HG03196 (cell line): ENCODE results near the gene CADPS2.
"Not testable (repeated sequence)": the region's sequence is repeated elsewhere in the genome, so short reads cannot be mapped to it uniquely, and the experiment has no call there.

Experiments used
- ATAC-seq: cut with Tn5 transposase; IDR thresholded peaks from one replicate; pipeline ENCODE4 v1.9.1; 2021; ENCODE audit not compliant: unreplicated experiment

CADPS2 gene

GRCh38 chr7:122676466-122676865, 209.8 kb downstream of the CADPS2 start:
- ATAC-seq: no peak

GRCh38 chr7:122675621-122676020, 210.6 kb downstream of the CADPS2 start:
- no peak for ATAC-seq

- ATAC-seq: no peak
Observed at GRCh38 chr7:122675011-122675410, 211.2 kb downstream of the CADPS2 start.

DNA sequence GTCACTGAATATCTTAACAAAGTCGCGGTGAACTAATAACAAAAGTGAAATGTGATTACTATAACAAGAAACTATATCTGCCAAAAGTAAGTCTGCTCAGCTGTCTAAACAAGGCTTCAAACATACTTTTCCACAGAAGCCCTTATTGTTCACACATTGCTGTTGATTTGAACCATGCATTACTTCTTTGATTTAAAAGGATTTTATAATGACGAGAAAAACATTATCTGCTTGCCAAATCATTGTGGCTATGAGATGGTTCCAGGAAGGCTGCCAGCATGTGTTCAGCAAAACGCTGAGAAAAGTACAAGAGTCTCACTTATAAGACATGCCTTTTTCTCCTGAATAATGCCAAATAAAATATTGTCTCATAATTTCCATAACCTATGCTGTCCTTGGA, 211.8 kb downstream of the CADPS2 start:
- ATAC-seq: no peak

- no peak for ATAC-seq
Observed at GRCh38 chr7:122673951-122674350, 212.3 kb downstream of the CADPS2 start.

DNA sequence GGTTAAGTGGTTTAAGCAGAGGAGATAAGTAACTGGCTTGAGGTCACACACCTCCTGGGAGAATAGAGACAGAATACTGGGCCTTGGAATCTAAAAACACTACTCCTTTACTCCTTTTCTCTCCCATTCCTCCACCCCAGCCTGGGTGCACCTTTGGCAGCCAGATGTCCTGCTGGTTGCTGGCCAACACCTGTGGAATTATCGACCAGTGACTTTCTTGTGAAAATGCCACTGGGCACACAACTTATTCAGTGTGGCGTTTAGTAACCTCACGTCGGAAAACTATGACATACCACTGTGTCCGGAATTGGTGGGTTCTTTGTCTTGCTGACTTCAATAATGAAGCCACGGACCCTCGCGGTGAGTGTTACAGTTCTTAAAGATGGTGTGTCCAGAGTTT, 213.7 kb downstream of the CADPS2 start:
- no peak for ATAC-seq

GRCh38 chr7:122663733-122664132, 222.5 kb downstream of the CADPS2 start:
- ATAC-seq: no peak

DNA sequence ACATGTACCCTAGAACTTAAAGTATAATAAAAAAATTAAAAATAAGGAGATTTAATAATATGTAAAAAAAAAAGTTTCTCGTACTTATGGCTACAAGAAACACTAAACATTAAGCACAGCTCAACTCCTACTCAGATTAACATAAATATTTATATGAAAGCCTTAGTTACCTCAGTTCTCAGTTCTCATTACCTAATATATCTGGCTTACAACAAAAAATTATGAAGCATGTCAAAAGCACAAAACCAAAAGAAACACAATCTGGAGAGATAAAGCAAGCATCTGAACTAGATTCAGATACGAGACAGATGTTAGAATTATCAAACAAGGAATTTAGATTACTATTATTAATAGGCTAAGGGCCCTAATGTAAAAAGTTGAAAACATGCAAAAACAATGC, 227.4 kb downstream of the CADPS2 start:
- no peak for ATAC-seq

DNA sequence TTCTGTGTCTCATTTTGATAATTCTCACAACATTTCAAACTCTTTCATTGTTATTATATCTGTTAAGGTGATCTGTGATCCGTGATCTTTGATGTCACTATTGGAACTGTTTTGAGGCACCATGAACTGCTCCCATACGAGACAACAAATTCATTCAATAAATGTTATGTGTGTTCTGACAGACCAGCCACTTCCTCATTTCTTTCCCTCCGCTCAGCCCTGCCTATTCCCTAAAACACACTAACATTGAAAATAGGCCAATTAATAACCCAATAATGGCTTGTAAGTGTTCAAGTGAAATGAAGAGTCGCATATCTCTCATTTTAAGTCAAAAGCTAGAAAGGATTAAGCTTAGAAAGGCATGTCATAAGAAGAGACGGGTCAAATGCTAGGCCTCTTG, 232.6 kb downstream of the CADPS2 start:
- no peak for ATAC-seq

DNA sequence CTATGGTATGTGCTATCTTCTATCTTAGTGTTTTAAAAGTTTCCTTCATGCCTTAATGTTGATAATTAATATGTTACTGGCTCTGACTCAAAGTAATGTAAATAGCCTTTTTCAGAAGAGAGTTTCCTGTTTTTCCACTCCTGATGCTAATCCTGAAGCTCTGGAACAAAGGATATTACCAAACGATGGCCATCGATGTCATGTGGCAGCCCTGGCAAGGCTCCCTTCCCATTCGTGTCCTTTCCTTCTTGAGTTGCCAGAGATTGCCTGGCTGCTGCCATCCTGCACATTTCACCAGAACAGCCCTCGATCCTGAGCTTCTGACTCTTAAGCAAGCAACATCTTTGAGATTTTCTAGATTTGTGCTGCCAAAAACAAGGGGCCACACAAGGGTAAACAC, 233.4 kb downstream of the CADPS2 start:
- ATAC-seq: no peak

GRCh38 chr7:122651451-122651850, 234.8 kb downstream of the CADPS2 start:
- ATAC-seq: no peak

DNA sequence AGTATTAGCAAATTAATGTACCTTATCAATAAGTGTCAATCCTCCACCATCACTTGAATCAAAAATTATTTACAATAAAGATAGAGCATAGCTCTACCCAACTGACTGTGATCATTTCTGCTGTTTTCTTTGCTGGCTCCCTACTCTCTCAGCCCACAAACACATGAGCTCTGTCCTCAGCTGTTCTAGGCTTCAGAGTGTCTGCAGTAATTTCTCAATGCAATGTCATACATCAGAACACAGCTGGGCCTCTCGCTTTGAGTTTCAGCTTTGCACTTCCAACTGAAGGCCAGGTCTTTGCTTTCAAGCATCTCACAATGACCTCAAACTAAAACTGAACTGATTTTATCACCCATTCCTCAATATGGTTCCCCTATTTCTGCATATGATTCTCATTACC, 243.0 kb downstream of the CADPS2 start:
- no peak for ATAC-seq

GRCh38 chr7:122638459-122638858, 247.8 kb downstream of the CADPS2 start:
- no peak for ATAC-seq

DNA sequence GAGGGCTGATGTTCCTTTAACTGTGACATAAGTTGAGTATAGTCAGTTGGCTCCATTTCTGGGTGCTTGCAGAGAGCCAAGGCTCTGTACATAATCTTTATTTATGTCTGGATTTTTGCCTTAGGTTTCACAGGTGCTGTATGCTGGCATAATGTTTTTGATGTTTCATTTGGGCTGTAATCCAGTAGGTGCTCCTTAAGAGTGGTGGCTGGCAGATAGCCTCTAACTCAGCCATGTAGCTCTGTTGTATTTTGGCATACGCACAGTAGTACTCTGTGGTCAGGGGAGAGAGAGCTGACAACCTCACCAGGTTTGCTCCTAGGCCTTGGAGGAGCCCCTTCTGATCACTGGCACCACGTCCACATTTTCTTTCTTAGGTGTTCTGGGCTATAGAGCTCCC, 248.5 kb downstream of the CADPS2 start:
- no peak for ATAC-seq

DNA sequence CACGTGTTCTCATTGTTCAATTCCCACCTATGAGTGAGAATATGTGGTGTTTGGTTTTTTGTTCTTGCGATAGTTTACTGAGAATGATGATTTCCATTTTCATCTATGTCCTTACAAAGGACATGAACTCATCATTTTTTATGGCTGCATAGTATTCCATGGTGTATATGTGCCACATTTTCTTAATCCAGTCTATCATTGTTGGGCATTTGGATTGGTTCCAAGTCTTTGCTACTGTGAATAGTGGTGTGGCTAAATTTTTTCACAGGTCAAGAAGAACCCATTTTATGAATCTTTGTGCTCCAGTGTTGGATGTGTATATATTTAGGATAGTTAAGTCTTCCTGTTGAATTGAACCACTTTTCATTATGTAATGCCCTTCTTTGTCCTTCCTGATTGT, 250.8 kb downstream of the CADPS2 start:
- ATAC-seq: not testable (repeated sequence)

DNA sequence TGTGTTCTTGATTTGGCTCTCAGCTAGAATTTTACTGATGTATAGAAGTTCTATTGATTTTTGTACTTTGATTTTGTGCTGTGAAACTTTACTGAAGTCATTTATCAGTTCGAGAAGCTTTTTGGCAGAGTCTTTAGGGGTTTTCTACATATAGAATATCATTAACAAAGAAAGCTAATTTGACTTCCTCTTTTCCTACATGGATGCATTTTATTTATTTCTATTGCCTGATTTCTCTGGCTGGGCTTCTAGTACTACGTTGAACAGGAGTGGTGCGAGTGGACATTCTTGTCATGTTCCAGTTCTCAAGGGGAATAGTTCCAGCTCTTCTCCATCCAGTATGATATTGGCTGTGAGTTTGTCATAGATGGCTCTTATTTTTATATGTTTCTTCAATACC, 252.8 kb downstream of the CADPS2 start:
- no peak for ATAC-seq

DNA sequence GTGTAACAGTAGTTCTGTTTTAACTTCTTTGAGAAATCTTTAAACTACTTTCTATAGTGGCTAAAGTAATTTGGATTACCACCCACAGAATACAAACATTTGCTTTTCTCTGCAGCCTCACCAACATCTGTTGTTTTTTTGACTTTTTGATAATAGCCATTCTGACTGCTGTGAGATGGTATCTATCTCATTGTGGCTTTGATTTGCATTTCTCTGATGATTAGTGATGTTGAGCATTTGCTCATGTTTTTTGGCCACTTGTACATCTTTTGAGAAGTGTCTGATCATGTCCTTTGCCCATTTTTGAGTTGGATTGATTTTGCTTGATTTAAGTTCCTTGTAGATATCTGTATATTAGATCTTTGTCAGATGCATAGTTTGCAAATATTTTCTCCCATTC, 254.0 kb downstream of the CADPS2 start:
- ATAC-seq: no peak

GRCh38 chr7:122629412-122629953, 256.8 kb downstream of the CADPS2 start:
- ATAC-seq: no peak

- ATAC-seq: no peak
Observed at GRCh38 chr7:122628651-122629411, 257.4 kb downstream of the CADPS2 start.

DNA sequence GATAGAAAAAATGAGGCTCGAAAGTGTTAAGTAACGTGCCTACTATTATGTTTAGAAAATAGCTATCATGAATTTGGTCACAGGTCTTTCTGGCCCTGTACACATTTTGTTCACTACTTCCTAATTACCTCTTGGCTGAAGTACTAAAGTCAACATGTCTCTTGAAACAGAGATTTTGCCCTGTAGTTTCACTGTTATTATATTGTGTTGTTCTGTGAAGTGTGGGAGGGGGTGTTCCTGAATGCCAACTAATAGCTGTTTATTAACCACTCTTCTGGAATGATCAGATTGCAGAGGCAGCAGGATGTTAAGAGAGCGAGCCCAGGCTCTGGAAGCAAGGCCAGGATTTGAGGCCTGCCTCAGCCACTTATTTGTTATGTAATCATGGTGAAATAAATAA, 259.5 kb downstream of the CADPS2 start:
- no peak for ATAC-seq

- no peak for ATAC-seq
Observed at GRCh38 chr7:122622682-122623081, 263.6 kb downstream of the CADPS2 start.

DNA sequence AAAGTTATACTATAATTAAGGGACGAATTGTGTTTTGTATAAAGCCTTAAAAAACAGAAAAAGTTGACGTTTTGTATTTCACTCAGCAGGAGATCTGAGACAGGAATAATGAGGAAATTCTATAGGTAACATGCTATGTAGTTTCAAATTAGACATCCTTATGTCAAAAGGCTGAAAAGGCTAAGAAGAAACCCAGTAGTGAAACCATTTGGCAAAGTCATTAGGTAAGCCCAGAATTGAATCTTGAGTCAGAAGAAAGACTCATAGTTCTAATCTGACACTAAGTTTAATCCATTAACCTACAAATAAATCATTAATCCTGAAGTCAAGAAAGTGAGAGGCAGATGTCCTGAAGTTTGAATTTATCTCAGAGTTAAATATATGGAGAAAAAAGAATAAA, 266.6 kb downstream of the CADPS2 start:
- no peak for ATAC-seq

- ATAC-seq: no peak
Observed at GRCh38 chr7:122618585-122619189, 267.6 kb downstream of the CADPS2 start.
